Esophagus muscularis mucosa (tissue), 4 donors: ENCODE results near the gene CAPN7. TPM values are rescaled to one million over a fixed set of nuclear protein-coding genes. Genes with fewer than 3 reads are reported as not detected.

Experiments used
- DNase-seq: peaks from one replicate; pipeline ENCODE4 v3.0.0-alpha.2; 2017; ENCODE audit errors: extremely low spot score
- H3K27ac ChIP-seq, 4 donors: fragments of 200-600 bp; sonication (generic); replicated peaks in 1 of 4; 1 replicate in 3 of 4; 2 replicates in 1 of 4; pipeline ENCODE4 v1.5.1; 2016 to 2019; ENCODE audit warnings: mild to moderate bottlenecking in 1 of 4
- H3K27me3 ChIP-seq, 4 donors: fragments of 200-600 bp; sonication (generic); one replicate each; pipeline versions ENCODE4 v1.5.1 to v1.6.0; 2016 to 2019
- H3K36me3 ChIP-seq, 4 donors: fragments of 200-600 bp; sonication (generic); one replicate each; pipeline ENCODE4 v1.5.1; 2016 to 2019
- H3K4me1 ChIP-seq, 4 donors: fragments of 200-600 bp; sonication (generic); one replicate each; pipeline ENCODE4 v1.5.1; 2016 to 2019
- H3K4me3 ChIP-seq, 4 donors: fragments of 200-600 bp; sonication (generic); 1 replicate in 2 of 4; 2 replicates in 2 of 4; pipeline ENCODE4 v1.5.1; 2016 to 2019; ENCODE audit warnings: mild to moderate bottlenecking in 4 of 4, moderate library complexity in 1 of 4
- H3K9me3 ChIP-seq, 4 donors: fragments of 200-600 bp; sonication (generic); 1 replicate in 3 of 4; 2 replicates in 1 of 4; pipeline ENCODE4 v1.5.1; 2016 to 2019
- EP300 ChIP-seq: sonication (generic); formaldehyde crosslinking; IDR thresholded peaks from one replicate; pipeline ENCODE4 v1.6.1; 2017; ENCODE audit warnings: antibody characterized with exemption
- POLR2A ChIP-seq: fragments of 450-650 bp; IDR thresholded peaks from one replicate; pipeline ENCODE4 v1.6.1; 2017; ENCODE audit warnings: antibody characterized with exemption, moderate library complexity, mild to moderate bottlenecking, low read depth
- POLR2AphosphoS5 ChIP-seq, 2 donors: sonication (generic); formaldehyde crosslinking; IDR thresholded peaks; one replicate each; pipeline ENCODE4 v1.6.1; 2017; ENCODE audit warnings: antibody characterized with exemption in 2 of 2
- WGBS: methylation state at CpG from one replicate; pipeline ENCODE4 v1.1.5; 2018; 5-methylcytosine and 5-hydroxymethylcytosine counted together
- intact Hi-C: fragments of 100-400 bp; cut with DNase I; formaldehyde crosslinking; loops from one replicate; pipeline ENCODE4 v1.15.1; 2023
- total RNA-seq, 4 donors: library from RNA; depleted of rRNA; stranded (reverse); fragments of >200 nt; gene quantifications; one replicate each; pipeline versions ENCODE4 v1.1.0 to v1.2.1, GENCODE V29; 2016
- TF ChIP-seq, protein P1 (sequence below), 3 experiments: fragments of 200-600 bp in 2 of 3; fragments of 450-650 bp in 1 of 3; sonication (generic) in 2 of 3; IDR thresholded peaks; one replicate each; pipeline ENCODE4 v1.5.1; 2017 to 2019; ENCODE audit warnings: antibody characterized with exemption in 3 of 3, mild to moderate bottlenecking in 2 of 3, moderate library complexity in 1 of 3

Gene CAPN7
- total RNA-seq, 4 donors from 2014 or later, result 33.0 to 52.0 (median 43.3) TPM

- no peak for DNase-seq
- Histone ChIP-seq H3K27ac (peak overlapping the region in 1 of 4 donors; percentile 13), H3K36me3 (peaks cover 0 to 49% (median 34%) of the 10 kb centered on the region in 4 donors), H3K4me1 (peaks cover 0 to 12% (median 2%) of the 10 kb centered on the region in 4 donors), H3K9me3 (no peaks in the 10 kb centered on the region), H3K27me3 (no peaks in the 10 kb centered on the region), H3K4me3 (no peak overlapping the region)
- intact Hi-C loops, result loop anchor here (10.0 kb wide), 1 partner anchor 57 kb away; the partner anchor contains the start of gene CAPN7
- WGBS, result 93% methylated on average over 9 of the region's 9 CpGs
- TF ChIP-seq, protein P1, sequence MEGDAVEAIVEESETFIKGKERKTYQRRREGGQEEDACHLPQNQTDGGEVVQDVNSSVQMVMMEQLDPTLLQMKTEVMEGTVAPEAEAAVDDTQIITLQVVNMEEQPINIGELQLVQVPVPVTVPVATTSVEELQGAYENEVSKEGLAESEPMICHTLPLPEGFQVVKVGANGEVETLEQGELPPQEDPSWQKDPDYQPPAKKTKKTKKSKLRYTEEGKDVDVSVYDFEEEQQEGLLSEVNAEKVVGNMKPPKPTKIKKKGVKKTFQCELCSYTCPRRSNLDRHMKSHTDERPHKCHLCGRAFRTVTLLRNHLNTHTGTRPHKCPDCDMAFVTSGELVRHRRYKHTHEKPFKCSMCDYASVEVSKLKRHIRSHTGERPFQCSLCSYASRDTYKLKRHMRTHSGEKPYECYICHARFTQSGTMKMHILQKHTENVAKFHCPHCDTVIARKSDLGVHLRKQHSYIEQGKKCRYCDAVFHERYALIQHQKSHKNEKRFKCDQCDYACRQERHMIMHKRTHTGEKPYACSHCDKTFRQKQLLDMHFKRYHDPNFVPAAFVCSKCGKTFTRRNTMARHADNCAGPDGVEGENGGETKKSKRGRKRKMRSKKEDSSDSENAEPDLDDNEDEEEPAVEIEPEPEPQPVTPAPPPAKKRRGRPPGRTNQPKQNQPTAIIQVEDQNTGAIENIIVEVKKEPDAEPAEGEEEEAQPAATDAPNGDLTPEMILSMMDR (IDR thresholded peaks at IDR 0.05), result no peak
- TF ChIP-seq POLR2AphosphoS5 (IDR thresholded peaks at IDR 0.05) (no peak), POLR2A (no peak), EP300 (no peak)
These were observed 56.0 kb downstream of the CAPN7 start for GRCh38 chr3:15262021-15262420.

- Histone ChIP-seq H3K27me3 (no peaks in the 10 kb centered on the region), H3K36me3 (peaks cover 0 to 38% (median 24%) of the 10 kb centered on the region in 4 donors), H3K9me3 (no peaks in the 10 kb centered on the region), H3K4me3 (no peak overlapping the region), H3K27ac (peak overlapping the region in 1 of 4 donors; percentile 13), H3K4me1 (peaks cover 1 to 22% (median 8%) of the 10 kb centered on the region in 4 donors)
- TF ChIP-seq POLR2AphosphoS5 (IDR thresholded peaks at IDR 0.05), result no peak
- TF ChIP-seq EP300, result no peak
- TF ChIP-seq POLR2A, result no peak
- TF ChIP-seq, protein P1 (IDR thresholded peaks at IDR 0.05), result no peak
- peak; percentile 29 for DNase-seq
- intact Hi-C loops, result loop anchor here (10.0 kb wide), 1 partner anchor 58 kb away; the partner anchor contains the start of gene CAPN7
- WGBS, result 82% methylated on average over 4 of the region's 4 CpGs
These were observed 57.1 kb downstream of the CAPN7 start for GRCh38 chr3:15263120-15263519.

DNA sequence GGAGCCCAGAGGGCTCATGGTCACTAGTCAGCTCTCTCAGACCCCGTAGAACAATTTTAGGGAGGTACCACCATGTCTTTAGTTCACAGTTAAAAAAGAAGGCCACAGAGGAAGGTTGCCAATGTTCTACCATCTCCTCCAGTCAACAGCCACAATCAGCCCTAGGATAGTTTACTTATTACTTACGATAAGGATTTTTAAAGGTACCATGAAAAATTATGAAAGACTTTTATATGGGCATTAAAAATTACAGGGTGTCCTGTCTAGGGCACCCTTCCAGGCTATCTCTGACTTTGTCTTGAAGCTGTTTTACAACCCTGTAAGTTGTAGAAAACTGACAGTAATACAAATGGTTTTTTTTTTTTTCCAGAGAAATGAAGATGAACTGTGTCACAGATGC is 57.9 kb downstream of the CAPN7 start:
- Histone ChIP-seq H3K4me1 (peaks cover 6 to 30% (median 16%) of the 10 kb centered on the region in 4 donors), H3K4me3 (no peak overlapping the region), H3K9me3 (no peaks in the 10 kb centered on the region), H3K27me3 (no peaks in the 10 kb centered on the region), H3K27ac (peak overlapping the region in 1 of 4 donors; percentile 2), H3K36me3 (peaks cover 0 to 30% (median 17%) of the 10 kb centered on the region in 4 donors)
- 93% methylated on average over 2 of the region's 2 CpGs for WGBS
- TF ChIP-seq POLR2A, result no peak
- no peak for TF ChIP-seq POLR2AphosphoS5 (IDR thresholded peaks at IDR 0.05)
- TF ChIP-seq, protein P1 (IDR thresholded peaks at IDR 0.05), result no peak
- no peak for TF ChIP-seq EP300
- no peak for DNase-seq
- intact Hi-C loops, result loop anchor here (10.0 kb wide), 1 partner anchor 59 kb away; the partner anchor contains the start of gene CAPN7

DNA sequence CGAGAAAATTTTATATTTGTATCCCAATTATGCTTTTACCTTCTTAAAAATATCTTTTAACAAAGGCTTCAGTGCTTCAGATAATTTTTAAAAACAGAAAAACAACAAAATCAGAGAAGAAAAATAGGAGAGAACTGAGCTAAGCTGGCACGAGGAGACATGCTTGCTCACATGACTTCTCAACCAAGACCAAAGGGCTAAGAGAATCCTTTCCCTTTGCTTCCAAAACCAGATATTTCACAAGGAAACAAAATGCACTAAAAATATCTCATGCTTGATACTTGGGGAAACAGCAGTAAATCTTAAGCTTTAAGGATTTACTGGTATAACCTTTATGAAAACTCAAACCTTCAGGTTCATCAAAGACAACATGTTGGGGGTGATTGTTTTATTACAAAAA is 58.4 kb downstream of the CAPN7 start:
- Histone ChIP-seq H3K4me3 (no peak overlapping the region), H3K27me3 (no peaks in the 10 kb centered on the region), H3K4me1 (peaks cover 10 to 35% (median 22%) of the 10 kb centered on the region in 4 donors), H3K9me3 (no peaks in the 10 kb centered on the region), H3K36me3 (peaks cover 0 to 24% (median 14%) of the 10 kb centered on the region in 4 donors), H3K27ac (no peak overlapping the region)
- 82% methylated on average over 2 of the region's 2 CpGs for WGBS
- TF ChIP-seq POLR2A, result no peak
- no peak for TF ChIP-seq POLR2AphosphoS5 (IDR thresholded peaks at IDR 0.05)
- TF ChIP-seq EP300, result no peak
- TF ChIP-seq, protein P1 (IDR thresholded peaks at IDR 0.05), result no peak
- intact Hi-C loops, result loop anchor here (10.0 kb wide), 1 partner anchor 60 kb away; the partner anchor contains the start of gene CAPN7
- DNase-seq, result no peak
